Hematopoietic multipotent progenitor cell treated with erythropoietin and hydrocortisone succinate and interleukin-3 and kit ligand, for 17 days (in vitro differentiated cells): ENCODE measurements around the gene LRP3.
"Not testable (repeated sequence)": the region's sequence is repeated elsewhere in the genome, so short reads cannot be mapped to it uniquely, and the experiment has no call there.

Source experiments
- DNase-seq: peaks from one replicate; pipeline ENCODE4 v3.0.0-alpha.2; 2015; ENCODE audit warnings: low spot score

The LRP3 gene

GRCh38 chr19:33217881-33218280 is 23.8 kb downstream of the LRP3 start:
- no peak for DNase-seq

GRCh38 chr19:33219261-33219815 is 25.2 kb downstream of the LRP3 start:
- no peak for DNase-seq

GRCh38 chr19:33220115-33220514 is 26.0 kb downstream of the LRP3 start:
- no peak for DNase-seq

GRCh38 chr19:33220735-33221134 is 26.6 kb downstream of the LRP3 start:
- no peak for DNase-seq

- no peak for DNase-seq
Measured at GRCh38 chr19:33221638-33222037, 27.5 kb downstream of the LRP3 start.

- not testable (repeated sequence) for DNase-seq
Measured at GRCh38 chr19:33222255-33222654, 28.1 kb downstream of the LRP3 start.

- DNase-seq, result no peak
Measured at GRCh38 chr19:33224694-33225457, 30.7 kb downstream of the LRP3 start.

- no peak for DNase-seq
Measured at GRCh38 chr19:33225458-33225926, 31.4 kb downstream of the LRP3 start, which contains the start of gene SLC7A10. Gene SLC7A10, minus strand, starts transcription at chr19:33225850. Its CDS starts 147 bp downstream, at chr19:33225703.

GRCh38 chr19:33226550-33227241 is 32.6 kb downstream of the LRP3 start:
- no peak for DNase-seq

GRCh38 chr19:33227242-33227650 is 33.1 kb downstream of the LRP3 start:
- DNase-seq, result no peak

GRCh38 chr19:33227870-33228599 is 33.9 kb downstream of the LRP3 start:
- no peak for DNase-seq

GRCh38 chr19:33229962-33230361 is 35.8 kb downstream of the LRP3 start:
- DNase-seq, result no peak

GRCh38 chr19:33231511-33231910 is 37.4 kb downstream of the LRP3 start:
- no peak for DNase-seq

GRCh38 chr19:33232656-33233055 is 38.5 kb downstream of the LRP3 start:
- DNase-seq, result no peak

GRCh38 chr19:33233056-33233873 is 39.1 kb downstream of the LRP3 start:
- no peak for DNase-seq

- DNase-seq, result no peak
Measured at GRCh38 chr19:33234092-33234491, 40.0 kb downstream of the LRP3 start.

- DNase-seq, result no peak
Measured at GRCh38 chr19:33234736-33235135, 40.6 kb downstream of the LRP3 start.

GRCh38 chr19:33235269-33235995 is 41.3 kb downstream of the LRP3 start:
- peak; percentile 72 for DNase-seq

- no peak for DNase-seq
Measured at GRCh38 chr19:33235996-33236350, 41.8 kb downstream of the LRP3 start.

- no peak for DNase-seq
Measured at GRCh38 chr19:33236696-33237390, 42.7 kb downstream of the LRP3 start.
